ENCODE measurements around the gene TARDBP.
"Not testable (repeated sequence)": the region's sequence is repeated elsewhere in the genome, so short reads cannot be mapped to it uniquely, and the experiment has no call there.

The TARDBP gene

GRCh38 chr1:11059968-11060830 lies 47.7 kb downstream of the TARDBP start, which contains the start of gene SRM:
Gene SRM, minus strand, starts transcription at chr1:11060018. Its CDS starts 75 bp downstream, at chr1:11059943.
- DNase-seq (ENCODE audit: low read depth), result peak; percentile 75

- no peak for DNase-seq (ENCODE audit: low read depth)
These were observed 49.4 kb downstream of the TARDBP start for GRCh38 chr1:11061652-11062365.

GRCh38 chr1:11062965-11063401 lies 50.5 kb downstream of the TARDBP start:
- DNase-seq (ENCODE audit: low read depth), result no peak

- not testable (repeated sequence) for DNase-seq (ENCODE audit: low read depth)
These were observed 51.6 kb downstream of the TARDBP start for GRCh38 chr1:11063937-11064537.

- DNase-seq (ENCODE audit: low read depth), result no peak
These were observed 52.5 kb downstream of the TARDBP start for GRCh38 chr1:11064942-11065341.

- no peak for DNase-seq (ENCODE audit: low read depth)
These were observed 53.3 kb downstream of the TARDBP start for GRCh38 chr1:11065796-11066195.

- DNase-seq (ENCODE audit: low read depth), result no peak
These were observed 55.5 kb downstream of the TARDBP start for GRCh38 chr1:11067716-11068599.

- DNase-seq (ENCODE audit: low read depth), result no peak
These were observed 56.4 kb downstream of the TARDBP start for GRCh38 chr1:11068600-11069473.

- DNase-seq (ENCODE audit: low read depth), result no peak
These were observed 58.4 kb downstream of the TARDBP start for GRCh38 chr1:11070876-11071275.

- no peak for DNase-seq (ENCODE audit: low read depth)
These were observed 59.2 kb downstream of the TARDBP start for GRCh38 chr1:11071463-11072215.

GRCh38 chr1:11072216-11072917 lies 59.9 kb downstream of the TARDBP start:
- DNase-seq (ENCODE audit: low read depth), result no peak

GRCh38 chr1:11073398-11073797 lies 60.9 kb downstream of the TARDBP start:
- not testable (repeated sequence) for DNase-seq (ENCODE audit: low read depth)

Data from stimulated activated CD8-positive, alpha-beta memory T cell treated with anti-CD3 and anti-CD28 coated beads, Interleukin-12 subunit alpha, Interleukin-12 subunit beta, amount 100 ng/mL, for 1 hour (primary cell).